Uterus (tissue), 4 donors: ENCODE data around the gene ASB8. TPM values are rescaled to one million over a fixed set of nuclear protein-coding genes. Genes with fewer than 3 reads are reported as not detected.

Experiments used
- DNase-seq, 2 donors: peaks; one replicate each; pipeline ENCODE4 v3.0.0-alpha.2; 2019 to 2020
- H3K27ac ChIP-seq, 2 donors: fragments of 200-600 bp; sonication (generic); 1 replicate in 1 of 2; 2 replicates in 1 of 2; pipeline ENCODE4 v1.5.1; 2016 to 2018
- H3K27me3 ChIP-seq, 2 donors: fragments of 200-600 bp; sonication (generic); one replicate each; pipeline ENCODE4 v1.5.1; 2018 to 2019; ENCODE audit warnings: control low read depth in 1 of 2
- H3K36me3 ChIP-seq, 2 donors: fragments of 200-600 bp; sonication (generic); one replicate each; pipeline ENCODE4 v1.5.1; 2019; ENCODE audit warnings: control low read depth in 1 of 2
- H3K4me1 ChIP-seq, 2 donors: fragments of 200-600 bp; sonication (generic); one replicate each; pipeline ENCODE4 v1.5.1; 2018 to 2019; ENCODE audit warnings: control low read depth in 1 of 2
- H3K4me3 ChIP-seq, 2 donors: fragments of 200-600 bp; sonication (generic); 1 replicate in 1 of 2; 2 replicates in 1 of 2; pipeline ENCODE4 v1.5.1; 2018 to 2019; ENCODE audit warnings: mild to moderate bottlenecking in 1 of 2
- H3K9me3 ChIP-seq, 2 donors: fragments of 200-600 bp; sonication (generic); one replicate each; pipeline ENCODE4 v1.5.1; 2019; ENCODE audit warnings: control low read depth in 1 of 2
- CTCF ChIP-seq, 4 experiments: fragments of 200-600 bp in 2 of 4; fragments of 450-650 bp in 2 of 4; sonication (generic) in 2 of 4; IDR thresholded peaks; one replicate each; pipeline ENCODE4 v1.5.1; 2016 to 2019; ENCODE audit warnings: antibody characterized with exemption in 4 of 4, mild to moderate bottlenecking in 2 of 4, moderate library complexity in 1 of 4
- POLR2A ChIP-seq, 2 donors: fragments of 450-650 bp; IDR thresholded peaks; one replicate each; pipeline ENCODE4 v1.6.1; 2016; ENCODE audit warnings: antibody characterized with exemption in 2 of 2, mild to moderate bottlenecking in 1 of 2, moderate library complexity in 1 of 2
- intact Hi-C: fragments of 100-400 bp; cut with DNase I; formaldehyde crosslinking; loops from one replicate; pipeline ENCODE4 v1.15.1; 2023; ENCODE audit warnings: low total_unique reads
- total RNA-seq, 4 donors: library from RNA; depleted of rRNA in 3 of 4; stranded (reverse); fragments of >200 nt in 3 of 4; gene quantifications; one replicate each; pipeline versions ENCODE4 v1.1.0 to v1.2.4, GENCODE V29; 2014 to 2023
- donor health status: DM: yes; HTN: yes; CAD: no.

The ASB8 gene
- total RNA-seq, 4 donors from 2014 or later, result 22.3 to 50.9 (median 32.5) TPM

DNA sequence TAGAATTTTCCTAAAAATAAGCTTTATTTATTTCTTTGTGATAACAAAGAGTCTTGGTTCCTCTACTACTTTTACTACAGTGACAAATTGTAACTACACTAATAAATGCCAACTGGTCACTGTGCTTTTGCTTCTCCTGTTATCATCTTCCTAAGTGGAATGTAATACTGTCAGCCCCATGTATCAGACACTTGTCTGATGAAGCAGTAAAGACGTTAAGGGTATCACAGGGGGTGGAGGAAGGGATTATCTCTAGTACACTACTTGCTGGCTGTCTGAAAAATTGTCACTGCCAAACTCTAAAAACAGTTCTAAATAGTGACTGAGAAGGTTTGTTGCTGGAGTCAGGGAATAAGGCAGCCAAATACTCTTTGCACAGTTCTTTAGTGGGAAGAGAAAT, 11.3 kb downstream of the ASB8 start:
- H3K9me3 ChIP-seq, result no peaks in the 10 kb centered on the region
- no peaks in the 10 kb centered on the region for H3K36me3 ChIP-seq
- H3K4me3 ChIP-seq, result no peak overlapping the region
- TF ChIP-seq CTCF (IDR thresholded peaks at IDR 0.05) (no peak), POLR2A (IDR thresholded peaks at IDR 0.05) (no peak)
- no peak for DNase-seq
- no peaks in the 10 kb centered on the region for H3K4me1 ChIP-seq
- H3K27ac ChIP-seq, result no peak overlapping the region
- H3K27me3 ChIP-seq, result no peaks in the 10 kb centered on the region
- intact Hi-C loops, result no loop called here

GRCh38 chr12:48143898-48144297, 13.4 kb downstream of the ASB8 start:
- H3K36me3 ChIP-seq, result no peaks in the 10 kb centered on the region
- no peak for TF ChIP-seq POLR2A (IDR thresholded peaks at IDR 0.05)
- no peaks in the 10 kb centered on the region for H3K9me3 ChIP-seq
- no peak overlapping the region for H3K4me3 ChIP-seq
- no peak overlapping the region for H3K27ac ChIP-seq
- no peaks in the 10 kb centered on the region for H3K4me1 ChIP-seq
- H3K27me3 ChIP-seq, result no peaks in the 10 kb centered on the region
- DNase-seq, result no peak
- intact Hi-C loops, result no loop called here

DNA sequence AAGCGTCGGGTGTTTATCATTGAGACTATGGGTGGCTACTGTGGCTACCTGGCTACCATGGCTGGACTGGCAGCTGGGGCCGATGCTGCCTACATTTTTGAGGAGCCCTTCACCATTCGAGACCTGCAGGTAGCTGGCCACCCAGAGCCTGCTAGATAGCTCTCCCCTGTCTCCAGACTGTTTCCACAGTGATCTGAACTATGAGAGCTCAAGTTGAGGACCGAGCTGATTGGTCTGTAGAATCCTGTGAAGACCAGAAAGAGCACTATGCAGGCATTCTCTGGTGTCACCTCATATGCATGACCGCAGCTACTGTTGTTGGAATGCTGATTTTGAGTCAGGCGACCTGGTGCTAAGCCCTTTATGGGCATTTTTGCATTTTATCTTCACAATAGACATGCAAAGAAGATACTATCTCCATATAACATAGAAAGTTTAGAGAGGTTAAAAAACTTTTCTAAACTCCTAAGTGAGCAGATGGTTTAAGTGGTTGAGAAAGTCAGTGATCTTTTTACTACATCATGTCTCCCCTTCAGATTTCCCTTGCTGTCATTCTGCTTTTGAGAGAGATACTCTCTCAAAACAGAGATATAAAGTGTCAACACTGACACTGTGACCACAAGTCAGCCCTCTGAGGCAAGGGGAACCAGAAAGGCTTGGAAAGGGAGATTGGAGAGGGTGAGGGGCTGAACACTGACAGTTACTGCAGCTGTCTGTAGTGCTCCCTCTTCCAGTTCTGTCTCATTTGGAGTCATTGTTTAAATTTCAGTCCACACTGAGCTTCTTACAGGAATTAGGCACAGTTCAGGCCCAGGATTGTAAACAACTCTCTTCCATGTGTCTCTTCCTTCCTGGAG, 14.3 kb downstream of the ASB8 start:
- intact Hi-C loops, result no loop called here
- no peak overlapping the region for H3K4me3 ChIP-seq
- DNase-seq, result no peak
- H3K4me1 ChIP-seq, result no peaks in the 10 kb centered on the region
- H3K27ac ChIP-seq, result no peak overlapping the region
- TF ChIP-seq POLR2A (IDR thresholded peaks at IDR 0.05) (no peak), CTCF (IDR thresholded peaks at IDR 0.05) (no peak)
- H3K27me3 ChIP-seq, result no peaks in the 10 kb centered on the region
- no peaks in the 10 kb centered on the region for H3K36me3 ChIP-seq
- no peaks in the 10 kb centered on the region for H3K9me3 ChIP-seq

GRCh38 chr12:48135027-48135426, 22.3 kb downstream of the ASB8 start:
- Histone ChIP-seq H3K9me3 (no peaks in the 10 kb centered on the region), H3K27ac (no peak overlapping the region), H3K36me3 (no peaks in the 10 kb centered on the region), H3K27me3 (no peaks in the 10 kb centered on the region), H3K4me3 (no peak overlapping the region), H3K4me1 (no peaks in the 10 kb centered on the region)
- intact Hi-C loops, result no loop called here
- no peak for DNase-seq
- TF ChIP-seq POLR2A (IDR thresholded peaks at IDR 0.05), result no peak
- no peak for TF ChIP-seq CTCF (IDR thresholded peaks at IDR 0.05)

- no peaks in the 10 kb centered on the region for H3K9me3 ChIP-seq
- H3K36me3 ChIP-seq, result no peaks in the 10 kb centered on the region
Observed at GRCh38 chr12:48132826-48133225, 24.5 kb downstream of the ASB8 start.

More at GRCh38 chr12:48132826-48133225, 24.5 kb downstream of the ASB8 start:
- intact Hi-C loops, result no loop called here
- no peak overlapping the region for H3K27ac ChIP-seq
- no peaks in the 10 kb centered on the region for H3K27me3 ChIP-seq
- no peaks in the 10 kb centered on the region for H3K4me1 ChIP-seq
- TF ChIP-seq POLR2A (IDR thresholded peaks at IDR 0.05) (no peak), CTCF (IDR thresholded peaks at IDR 0.05) (no peak)
- no peak for DNase-seq
- H3K4me3 ChIP-seq, result no peak overlapping the region
